HepG2 (cell line): ENCODE data around the gene SIRT6. TPM values are rescaled to one million over a fixed set of nuclear protein-coding genes. Genes with fewer than 3 reads are reported as not detected.

Source experiments
- ARNTL ChIP-seq: sonication (generic); formaldehyde crosslinking; IDR thresholded peaks from 2 replicates; pipeline ENCODE4 v1.4.0; 2020; ENCODE audit warnings: mild to moderate bottlenecking, missing genetic modification reagents
- CSRNP2 ChIP-seq: sonication (generic); formaldehyde crosslinking; conservative IDR thresholded peaks from 2 replicates; pipeline ENCODE4 v1.8.0; 2022; ENCODE audit warnings: low read depth, missing genetic modification reagents
- ESRRA ChIP-seq: sonication (generic); formaldehyde crosslinking; IDR thresholded peaks from 2 replicates; pipeline ENCODE4 v1.5.1; 2020; ENCODE audit warnings: mild to moderate bottlenecking, low read depth, missing genetic modification reagents
- ISX ChIP-seq: sonication (generic); formaldehyde crosslinking; conservative IDR thresholded peaks from 2 replicates; pipeline ENCODE4 v1.5.0; 2020; ENCODE audit warnings: missing genetic modification reagents
- LBX2 ChIP-seq: sonication (generic); formaldehyde crosslinking; IDR thresholded peaks from 2 replicates; pipeline ENCODE4 v1.5.0; 2020; ENCODE audit warnings: missing genetic modification reagents, mild to moderate bottlenecking, borderline replicate concordance
- MTF1 ChIP-seq: sonication (generic); formaldehyde crosslinking; IDR thresholded peaks from 2 replicates; pipeline ENCODE4 v1.5.0; 2020; ENCODE audit warnings: missing genetic modification reagents
- PATZ1 ChIP-seq: sonication (generic); formaldehyde crosslinking; IDR thresholded peaks from 2 replicates; pipeline ENCODE4 v1.4.0; 2020; ENCODE audit warnings: missing genetic modification reagents
- PAXIP1 ChIP-seq: sonication (generic); formaldehyde crosslinking; conservative IDR thresholded peaks from 2 replicates; pipeline ENCODE4 v1.4.0; 2020; ENCODE audit warnings: mild to moderate bottlenecking, missing genetic modification reagents, moderate library complexity
- PTBP1 ChIP-seq: fragments of 200-400 bp; formaldehyde crosslinking; IDR thresholded peaks from 2 replicates; pipeline ENCODE4 v1.6.1; 2018; ENCODE audit warnings: low read length, low read depth; ENCODE audit not compliant: poor library complexity, severe bottlenecking
- RFXAP ChIP-seq: sonication (generic); formaldehyde crosslinking; IDR thresholded peaks from 2 replicates; pipeline ENCODE4 v1.4.0; 2020; ENCODE audit warnings: missing genetic modification reagents, borderline replicate concordance
- SOX13 ChIP-seq, 3 experiments: fragments of 450-650 bp in 1 of 3; sonication (generic) in 1 of 3; formaldehyde crosslinking in 1 of 3; IDR thresholded peaks in 2 of 3; conservative IDR thresholded peaks in 1 of 3; 2 replicates each; pipeline versions ENCODE4 v1.5.0 to v1.6.1; 2016 to 2020; ENCODE audit warnings: antibody characterized with exemption in 1 of 3, mild to moderate bottlenecking in 1 of 3, missing compliant biosample characterization in 1 of 3, missing genetic modification reagents in 1 of 3, moderate library complexity in 1 of 3
- SOX5 ChIP-seq: IDR thresholded peaks from 2 replicates; pipeline ENCODE4 v1.6.1; 2016; ENCODE audit warnings: borderline replicate concordance
- TEAD3 ChIP-seq: optimal IDR thresholded peaks from 2 replicates; pipeline ENCODE3; 2016; ENCODE audit warnings: borderline replicate concordance
- THAP11 ChIP-seq: IDR thresholded peaks from 2 replicates; pipeline ENCODE4 v1.6.1; 2016; ENCODE audit warnings: missing biosample characterization, missing genetic modification reagents
- THAP7 ChIP-seq: sonication (generic); formaldehyde crosslinking; IDR thresholded peaks from 2 replicates; pipeline ENCODE4 v1.8.1; 2023; ENCODE audit warnings: mild to moderate bottlenecking, missing genetic modification reagents
- TMF1 ChIP-seq: sonication (generic); formaldehyde crosslinking; IDR thresholded peaks from 2 replicates; pipeline ENCODE4 v1.8.1; 2022; ENCODE audit warnings: low read depth, missing genetic modification reagents
- ZBTB38 ChIP-seq: sonication (generic); formaldehyde crosslinking; IDR thresholded peaks from 2 replicates; pipeline ENCODE4 v1.5.1; 2020; ENCODE audit warnings: mild to moderate bottlenecking, missing genetic modification reagents
- ZNF180 ChIP-seq: sonication (generic); formaldehyde crosslinking; IDR thresholded peaks from 2 replicates; pipeline ENCODE4 v1.4.0; 2020; ENCODE audit warnings: low read depth, missing genetic modification reagents, borderline replicate concordance
- ZNF503 ChIP-seq: sonication (generic); formaldehyde crosslinking; IDR thresholded peaks from 2 replicates; pipeline ENCODE4 v1.4.0; 2020; ENCODE audit warnings: missing genetic modification reagents
- ZNF713 ChIP-seq: sonication (generic); formaldehyde crosslinking; IDR thresholded peaks from 2 replicates; pipeline ENCODE4 v1.4.0; 2020; ENCODE audit warnings: mild to moderate bottlenecking, missing genetic modification reagents
- polyA plus RNA-seq, 8 experiments: library from polyadenylated mRNA; depleted of rRNA in 3 of 8; stranded (reverse) in 7 of 8; unstranded in 1 of 8; fragments of >200 nt; fragmentation: Illumina TruSeq in 4 of 8; extraction: Trizol in 4 of 8; gene quantifications; 2 replicates each; pipeline versions ENCODE4 v1.2.1 to v1.2.3, GENCODE V29; 2011 to 2016; ENCODE audit warnings: low read depth in 4 of 8, missing spikeins in 1 of 8, mixed read lengths in 1 of 8; ENCODE audit not compliant: insufficient read depth in 1 of 8
- total RNA-seq, 5 experiments: library from RNA; depleted of rRNA; stranded (reverse); fragments of >200 nt; fragmentation: Illumina TruSeq; extraction: Trizol; gene quantifications; 2 replicates each; pipeline ENCODE4 v1.2.3, GENCODE V29; 2016; ENCODE audit warnings: low read depth in 1 of 5

Gene SIRT6
- total and polyA plus RNA-seq, 2 of the 13 experiments (the other 11 are each of a cell fraction or from before 2014, with no cell fraction given): 11.0 to 18.4 TPM

GRCh38 chr19:4224470-4224869, 42.1 kb upstream of the SIRT6 start (continued):
- TF ChIP-seq ISX (CRISPR knock-in tag): no peak
- TF ChIP-seq MTF1: no peak
- TF ChIP-seq ESRRA (CRISPR knock-in tag): no peak
- TF ChIP-seq THAP11: no peak
- peak; percentile 58; the same call in 1 of the 2 replicates for TF ChIP-seq ZBTB38
- peak; percentile 62 for TF ChIP-seq PAXIP1 (CRISPR knock-in tag)
- TF ChIP-seq SOX13 (IDR thresholded peaks at IDR 0.05): no peak
- TF ChIP-seq SOX13 (CRISPR knock-in tag; conservative IDR thresholded peaks at IDR 0.05 in 1 of 2, IDR thresholded peaks at IDR 0.05 in 1 of 2): no peak
- peak; percentile 54 for TF ChIP-seq TEAD3 (CRISPR knock-in tag)
- TF ChIP-seq SOX5 (CRISPR knock-in tag): 0 out of 2 replicates have a peak, but pooled peaks have one; percentile 14
- TF ChIP-seq PATZ1: no peak
- TF ChIP-seq ZNF713 (CRISPR knock-in tag): 0 out of 2 replicates have a peak, but pooled peaks have one; percentile 46
- no peak for TF ChIP-seq ZNF180 (CRISPR knock-in tag)
- TF ChIP-seq THAP7 (CRISPR knock-in tag): no peak
- no peak for TF ChIP-seq ZNF503 (CRISPR knock-in tag)
- no peak for TF ChIP-seq PTBP1
- no peak for TF ChIP-seq LBX2
- no peak for TF ChIP-seq RFXAP (CRISPR knock-in tag)
- no peak for TF ChIP-seq ARNTL
- no peak for TF ChIP-seq CSRNP2 (CRISPR knock-in tag)
- TF ChIP-seq TMF1: peak; percentile 41; the same call in 1 of the 2 replicates
